Ascending aorta (tissue), 2 donors: ENCODE results near the gene METAP1D. TPM values are rescaled to one million over a fixed set of nuclear protein-coding genes. Genes with fewer than 3 reads are reported as not detected.

Experiments
- DNase-seq, 2 donors: peaks; one replicate each; pipeline ENCODE4 v3.0.0-alpha.2; 2019; ENCODE audit warnings: low spot score in 2 of 2
- H3K27ac ChIP-seq, 2 donors: fragments of 200-600 bp; sonication (generic); one replicate each; pipeline ENCODE4 v1.5.1; 2016 to 2017; ENCODE audit warnings: mild to moderate bottlenecking in 1 of 2
- H3K27me3 ChIP-seq: fragments of 200-600 bp; sonication (generic); one replicate; pipeline ENCODE4 v1.5.1; 2017
- H3K36me3 ChIP-seq, 2 donors: fragments of 200-600 bp; sonication (generic); one replicate each; pipeline ENCODE4 v1.5.1; 2016
- H3K4me1 ChIP-seq, 2 donors: fragments of 200-600 bp; sonication (generic); one replicate each; pipeline ENCODE4 v1.5.1; 2016 to 2017; ENCODE audit warnings: mild to moderate bottlenecking in 1 of 2
- H3K4me3 ChIP-seq, 2 donors: fragments of 200-600 bp; sonication (generic); one replicate each; pipeline ENCODE4 v1.5.1; 2016 to 2017; ENCODE audit warnings: mild to moderate bottlenecking in 1 of 2
- H3K9me3 ChIP-seq, 2 donors: fragments of 200-600 bp; sonication (generic); one replicate each; pipeline ENCODE4 v1.5.1; 2016
- CTCF ChIP-seq, 3 experiments: fragments of 200-600 bp in 2 of 3; fragments of 450-650 bp in 1 of 3; sonication (generic) in 2 of 3; IDR thresholded peaks; one replicate each; pipeline ENCODE4 v1.5.1; 2016 to 2019; ENCODE audit warnings: antibody characterized with exemption in 3 of 3, mild to moderate bottlenecking in 1 of 3, moderate library complexity in 1 of 3
- intact Hi-C: fragments of 100-400 bp; cut with DNase I; formaldehyde crosslinking; loops from one replicate; pipeline ENCODE4 v1.15.1; 2023
- total RNA-seq: library from RNA; depleted of rRNA; stranded (reverse); fragments of >200 nt; gene quantifications from one replicate; pipeline ENCODE4 v1.1.0, GENCODE V29; 2016

Gene METAP1D
- total RNA-seq, 1 donor from 2014 or later = not detected

- Histone ChIP-seq H3K36me3 (no peaks in the 10 kb centered on the region), H3K4me3 (no peak overlapping the region), H3K4me1 (peaks cover 5 to 7% of the 10 kb centered on the region in 2 donors), H3K9me3 (no peaks in the 10 kb centered on the region), H3K27me3 (peaks cover 33% of the 10 kb centered on the region), H3K27ac (no peak overlapping the region)
- DNase-seq = no peak
- intact Hi-C loops = no loop called here
- TF ChIP-seq CTCF (IDR thresholded peaks at IDR 0.05) = no peak
Measured at GRCh38 chr2:172079838-172080640, 80.3 kb downstream of the METAP1D start.

GRCh38 chr2:172080641-172081220, 81.0 kb downstream of the METAP1D start:
- no peak for TF ChIP-seq CTCF (IDR thresholded peaks at IDR 0.05)
- DNase-seq = no peak
- Histone ChIP-seq H3K4me3 (no peak overlapping the region), H3K36me3 (no peaks in the 10 kb centered on the region), H3K27me3 (peaks cover 33% of the 10 kb centered on the region), H3K9me3 (no peaks in the 10 kb centered on the region), H3K4me1 (peaks cover 5 to 13% of the 10 kb centered on the region in 2 donors), H3K27ac (no peak overlapping the region)
- intact Hi-C loops = no loop called here

GRCh38 chr2:172081221-172082022, 81.7 kb downstream of the METAP1D start:
- intact Hi-C loops = no loop called here
- DNase-seq = no peak
- no peaks in the 10 kb centered on the region for H3K36me3 ChIP-seq
- H3K4me1 ChIP-seq = peaks cover 5 to 13% of the 10 kb centered on the region in 2 donors
- no peak overlapping the region for H3K4me3 ChIP-seq
- TF ChIP-seq CTCF (IDR thresholded peaks at IDR 0.05) = no peak
- H3K9me3 ChIP-seq = no peaks in the 10 kb centered on the region
- peaks cover 38% of the 10 kb centered on the region for H3K27me3 ChIP-seq
- H3K27ac ChIP-seq = no peak overlapping the region

- H3K4me3 ChIP-seq = no peak overlapping the region
- no peak overlapping the region for H3K27ac ChIP-seq
- no peaks in the 10 kb centered on the region for H3K36me3 ChIP-seq
- intact Hi-C loops = no loop called here
- DNase-seq = no peak
- no peaks in the 10 kb centered on the region for H3K9me3 ChIP-seq
- TF ChIP-seq CTCF (IDR thresholded peaks at IDR 0.05) = no peak
- peaks cover 45% of the 10 kb centered on the region for H3K27me3 ChIP-seq
- peaks cover 5 to 13% of the 10 kb centered on the region in 2 donors for H3K4me1 ChIP-seq
Measured at GRCh38 chr2:172082105-172082943, 82.6 kb downstream of the METAP1D start.
